HCT116 (cell line): ENCODE results near the gene PCDH9. TPM values are rescaled to one million over a fixed set of nuclear protein-coding genes. Genes with fewer than 3 reads are reported as not detected.

Experiments used
- ATAC-seq: fragments of 200-7000 bp; cut with Tn5 transposase; 2 replicates; pipeline ENCODE4 v1.9.1; 2020; ENCODE audit warnings: mild to moderate bottlenecking, moderate library complexity
- BruUV-seq: library from RNA; stranded (reverse); fragments of 400-500 nt; replicated peaks from 2 replicates; lab custom pipeline; 2021; lab: Mats Ljungman, UMichigan
- CTCF ChIA-PET: fragments of 300-600 bp; sonication (Branson Sonifier 250); formaldehyde crosslinking; loops from one replicate; lab custom pipeline; 2021; ENCODE audit warnings: antibody characterized with exemption; lab: Charles Lee
- POLR2A ChIA-PET: fragments of 300-600, 350-600 bp; sonication (Branson Sonifier 250); formaldehyde crosslinking; loops from one replicate; lab custom pipeline; 2021; ENCODE audit warnings: antibody characterized with exemption; lab: Charles Lee
- RAD21 ChIA-PET, 2 experiments: fragments of 300-600 bp; sonication (Branson Sonifier 250); formaldehyde crosslinking; loops; one replicate each; lab custom pipeline; 2023; ENCODE audit warnings: low total read pairs in 2 of 2; ENCODE audit not compliant: uncharacterized antibody in 2 of 2, unreplicated experiment in 2 of 2, low non-redundant PET in 1 of 2; lab: Charles Lee
- DNase-seq: peaks from one replicate; pipeline ENCODE4 v3.0.0-alpha.2; 2010; ENCODE audit warnings: low read depth, low spot score
- H2AFZ ChIP-seq: fragments of 200-600 bp; shearing (Covaris generic), sonication (generic); 2 replicates; pipeline ENCODE4 v1.6.1; 2017; ENCODE audit warnings: low read depth, mixed run types, mixed read lengths, antibody characterized with exemption, low read length; ENCODE audit not compliant: poor library complexity, severe bottlenecking
- H3K27ac ChIP-seq: 2 replicates; pipeline ENCODE4 v1.5.1; 2012; ENCODE audit warnings: low read depth, low read length
- H3K27me3 ChIP-seq: fragments of 200-600 bp; sonication (generic); 2 replicates; pipeline ENCODE4 v1.6.1; 2016; ENCODE audit warnings: mixed run types, low read length, mixed read lengths; ENCODE audit not compliant: insufficient read depth
- H3K36me3 ChIP-seq, 2 experiments: fragments of 200-500 bp in 1 of 2; fragments of 200-600 bp in 1 of 2; sonication (Bioruptor generic) in 1 of 2; sonication (generic) in 1 of 2; 2 replicates each; pipeline versions ENCODE4 v1.5.1 to v1.6.1; 2014 to 2016; ENCODE audit warnings: low read length in 2 of 2, inconsistent platforms in 1 of 2, mixed read lengths in 1 of 2, mixed run types in 1 of 2; ENCODE audit not compliant: insufficient read depth in 2 of 2, control insufficient read depth in 1 of 2
- H3K4me1 ChIP-seq, 2 experiments: fragments of 200-600 bp in 1 of 2; sonication (generic) in 1 of 2; 2 replicates each; pipeline versions ENCODE4 v1.5.1 to v1.6.1; 2012 to 2017; ENCODE audit warnings: low read length in 2 of 2, inconsistent platforms in 1 of 2, mild to moderate bottlenecking in 1 of 2, mixed read lengths in 1 of 2, mixed run types in 1 of 2, moderate library complexity in 1 of 2; ENCODE audit not compliant: insufficient read depth in 2 of 2, control insufficient read depth in 1 of 2
- H3K4me2 ChIP-seq: fragments of 200-600 bp; sonication (generic); 2 replicates; pipeline ENCODE4 v1.6.1; 2017; ENCODE audit warnings: mixed run types, low read length, mixed read lengths
- H3K4me3 ChIP-seq, 2 experiments: fragments of 200-600 bp in 1 of 2; sonication (generic) in 1 of 2; replicated peaks in 1 of 2; 2 replicates each; pipeline ENCODE4 v1.5.1; 2011 to 2016; ENCODE audit warnings: low read length in 2 of 2, control low read depth in 1 of 2, low read depth in 1 of 2, mild to moderate bottlenecking in 1 of 2, mixed read lengths in 1 of 2, mixed run types in 1 of 2
- H3K79me2 ChIP-seq: fragments of 200-600 bp; sonication (generic); 2 replicates; pipeline ENCODE4 v1.6.1; 2017; ENCODE audit warnings: mild to moderate bottlenecking, mixed run types, low read length, moderate library complexity, mixed read lengths; ENCODE audit not compliant: insufficient read depth
- H3K9ac ChIP-seq: fragments of 200-600 bp; sonication (generic); 2 replicates; pipeline ENCODE4 v1.6.1; 2016; ENCODE audit warnings: low read length, mixed read lengths
- H3K9me2 ChIP-seq: fragments of 200-600 bp; sonication (generic), shearing (Covaris generic); 2 replicates; pipeline ENCODE4 v1.6.1; 2017; ENCODE audit warnings: mixed run types, mild to moderate bottlenecking, moderate library complexity; ENCODE audit not compliant: insufficient read depth
- H3K9me3 ChIP-seq, 2 experiments: fragments of 200-500 bp in 1 of 2; fragments of 200-600 bp in 1 of 2; sonication (Bioruptor generic) in 1 of 2; sonication (generic) in 1 of 2; 2 replicates each; pipeline ENCODE4 v1.6.1; 2014 to 2017; ENCODE audit warnings: low read length in 2 of 2, mixed read lengths in 2 of 2, inconsistent platforms in 1 of 2, low read depth in 1 of 2, mild to moderate bottlenecking in 1 of 2, mixed run types in 1 of 2, moderate library complexity in 1 of 2; ENCODE audit not compliant: control insufficient read depth in 1 of 2, insufficient read depth in 1 of 2
- H4K20me1 ChIP-seq: fragments of 200-600 bp; sonication (generic), shearing (Covaris generic); 2 replicates; pipeline ENCODE4 v1.6.1; 2017; ENCODE audit warnings: mixed run types, mild to moderate bottlenecking, moderate library complexity; ENCODE audit not compliant: insufficient read depth
- CBX3 ChIP-seq: IDR thresholded peaks from 2 replicates; pipeline ENCODE4 v1.6.1; 2012; ENCODE audit warnings: low read depth
- CEBPB ChIP-seq: IDR thresholded peaks from 2 replicates; pipeline ENCODE4 v1.6.1; 2012; ENCODE audit warnings: low read depth
- ELF1 ChIP-seq: IDR thresholded peaks from 2 replicates; pipeline ENCODE4 v1.6.1; 2012; ENCODE audit warnings: low read depth, borderline replicate concordance
- EZH2 ChIP-seq: fragments of 200-600 bp; sonication (generic); IDR thresholded peaks from 2 replicates; pipeline ENCODE4 v1.6.1; 2017; ENCODE audit warnings: antibody characterized with exemption, mixed run types
- EZH2phosphoT487 ChIP-seq: fragments of 200-600 bp; IDR thresholded peaks from 2 replicates; pipeline ENCODE4 v1.6.1; 2018; ENCODE audit warnings: antibody characterized with exemption, borderline replicate concordance
- FOSL1 ChIP-seq: IDR thresholded peaks from 2 replicates; pipeline ENCODE4 v1.6.1; 2012; ENCODE audit warnings: low read depth
- JUND ChIP-seq: IDR thresholded peaks from 2 replicates; pipeline ENCODE4 v1.6.1; 2012
- POLR2AphosphoS5 ChIP-seq: IDR thresholded peaks from 2 replicates; pipeline ENCODE4 v1.6.1; 2011; ENCODE audit warnings: mild to moderate bottlenecking, low read depth, low read length, moderate library complexity
- SIN3A ChIP-seq: IDR thresholded peaks from 2 replicates; pipeline ENCODE4 v1.6.1; 2012; ENCODE audit warnings: low read depth
- SP1 ChIP-seq: IDR thresholded peaks from 2 replicates; pipeline ENCODE4 v1.6.1; 2012; ENCODE audit warnings: low read depth
- SRF ChIP-seq: IDR thresholded peaks from 2 replicates; pipeline ENCODE4 v1.6.1; 2012; ENCODE audit warnings: low read depth
- YY1 ChIP-seq: IDR thresholded peaks from 2 replicates; pipeline ENCODE4 v1.6.1; 2011; ENCODE audit warnings: low read length, low read depth, moderate library complexity, mild to moderate bottlenecking; ENCODE audit not compliant: insufficient replicate concordance; ENCODE audit errors: extremely low read depth
- intact Hi-C: fragments of 100-400 bp; cut with micrococcal nuclease; formaldehyde crosslinking; loops from 2 replicates; pipeline ENCODE4 v1.10.0; 2022
- total RNA-seq: library from RNA; stranded (reverse); gene quantifications from one replicate; pipeline ENCODE4 v1.2.1, GENCODE V29; 2021; ENCODE audit not compliant: unreplicated experiment
- TF ChIP-seq, protein P1 (sequence below): IDR thresholded peaks from 2 replicates; pipeline ENCODE4 v1.6.1; 2011; ENCODE audit warnings: mild to moderate bottlenecking, low read length, moderate library complexity; ENCODE audit not compliant: insufficient replicate concordance; ENCODE audit errors: extremely low read depth

The PCDH9 gene
- total RNA-seq, 1 experiment from 2014 or later, result 0.02 TPM

DNA sequence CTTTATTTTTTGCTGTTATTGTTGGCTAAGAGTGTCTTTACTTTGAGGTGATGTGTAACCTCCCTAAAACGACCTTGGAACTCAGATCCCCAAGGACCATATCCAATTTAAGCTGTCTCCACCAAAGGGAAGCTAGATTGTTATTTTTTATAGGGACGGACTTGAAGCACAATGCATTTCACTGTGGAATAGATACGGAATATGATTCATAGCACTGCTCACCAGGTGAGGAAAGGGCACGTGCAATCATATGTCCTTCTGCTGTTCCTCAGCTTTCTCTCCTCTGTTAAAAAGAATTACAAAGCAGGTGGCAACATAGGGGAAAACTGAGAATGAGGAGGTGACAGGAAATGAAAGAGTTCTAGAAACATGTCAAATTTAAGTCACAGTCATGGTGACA lies 679.0 kb downstream of the PCDH9 start:
- Histone ChIP-seq H3K36me3 (no peaks in the 10 kb centered on the region), H3K27me3 (no peaks in the 10 kb centered on the region), H3K9ac (no peak overlapping the region), H3K79me2 (no peaks in the 10 kb centered on the region), H3K4me3 (no peak overlapping the region), H3K4me2 (no peak overlapping the region), H3K4me1 (no peaks in the 10 kb centered on the region), H2AFZ (no peak overlapping the region), H3K9me3 (no peaks in the 10 kb centered on the region)
- no TSS peak for BruUV-seq
- DNase-seq (no peak), ATAC-seq (no peak)
- CTCF ChIA-PET, result no interaction called here
- RAD21 ChIA-PET, result no interaction called here
- intact Hi-C loops, result no loop called here
- POLR2A ChIA-PET, result no interaction called here
- TF ChIP-seq, protein P1, sequence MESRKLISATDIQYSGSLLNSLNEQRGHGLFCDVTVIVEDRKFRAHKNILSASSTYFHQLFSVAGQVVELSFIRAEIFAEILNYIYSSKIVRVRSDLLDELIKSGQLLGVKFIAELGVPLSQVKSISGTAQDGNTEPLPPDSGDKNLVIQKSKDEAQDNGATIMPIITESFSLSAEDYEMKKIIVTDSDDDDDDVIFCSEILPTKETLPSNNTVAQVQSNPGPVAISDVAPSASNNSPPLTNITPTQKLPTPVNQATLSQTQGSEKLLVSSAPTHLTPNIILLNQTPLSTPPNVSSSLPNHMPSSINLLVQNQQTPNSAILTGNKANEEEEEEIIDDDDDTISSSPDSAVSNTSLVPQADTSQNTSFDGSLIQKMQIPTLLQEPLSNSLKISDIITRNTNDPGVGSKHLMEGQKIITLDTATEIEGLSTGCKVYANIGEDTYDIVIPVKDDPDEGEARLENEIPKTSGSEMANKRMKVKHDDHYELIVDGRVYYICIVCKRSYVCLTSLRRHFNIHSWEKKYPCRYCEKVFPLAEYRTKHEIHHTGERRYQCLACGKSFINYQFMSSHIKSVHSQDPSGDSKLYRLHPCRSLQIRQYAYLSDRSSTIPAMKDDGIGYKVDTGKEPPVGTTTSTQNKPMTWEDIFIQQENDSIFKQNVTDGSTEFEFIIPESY, result no peak
- TF ChIP-seq, all 23 proteins: peak for 0
- H4K20me1 ChIP-seq, result no peaks in the 10 kb centered on the region
- H3K27ac ChIP-seq, result no peak overlapping the region
- no peaks in the 10 kb centered on the region for H3K9me2 ChIP-seq

DNA sequence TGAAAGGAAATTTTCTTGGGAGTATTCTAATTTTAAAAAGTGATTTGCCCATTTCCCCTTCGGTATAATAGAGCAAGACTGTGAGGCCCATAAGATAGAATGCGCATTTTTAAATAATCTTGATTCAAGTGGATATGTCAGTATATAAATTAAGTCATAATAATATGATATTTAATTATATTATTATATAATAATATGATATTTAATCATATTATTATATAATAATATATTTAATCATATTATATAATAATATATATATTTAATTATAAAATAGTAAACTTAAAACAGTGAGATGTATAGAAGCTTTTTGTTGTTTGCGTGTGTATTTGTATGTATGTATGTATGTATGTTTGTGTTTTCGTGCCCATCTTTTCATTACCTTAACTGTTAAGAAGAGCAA lies 682.5 kb downstream of the PCDH9 start:
- DNase-seq, result no peak
- POLR2A ChIA-PET, result no interaction called here
- no peak for ATAC-seq
- no peak overlapping the region for H3K9ac ChIP-seq
- H3K4me1 ChIP-seq, result no peaks in the 10 kb centered on the region
- no peaks in the 10 kb centered on the region for H3K27me3 ChIP-seq
- no peaks in the 10 kb centered on the region for H3K9me3 ChIP-seq
- TF ChIP-seq FOSL1 (no peak), POLR2AphosphoS5 (no peak), CBX3 (no peak), SRF (no peak), ELF1 (no peak), SIN3A (no peak), EZH2phosphoT487 (no peak), CEBPB (no peak), SP1 (no peak), EZH2 (no peak), JUND (no peak), YY1 (no peak)
- TF ChIP-seq, protein P1, result no peak
- RAD21 ChIA-PET, result no interaction called here
- no peak overlapping the region for H3K27ac ChIP-seq
- no peak overlapping the region for H3K4me2 ChIP-seq
- no peaks in the 10 kb centered on the region for H4K20me1 ChIP-seq
- H3K4me3 ChIP-seq, result no peak overlapping the region
- intact Hi-C loops, result no loop called here
- BruUV-seq, result no TSS peak
- no peaks in the 10 kb centered on the region for H3K9me2 ChIP-seq
- no peaks in the 10 kb centered on the region for H3K79me2 ChIP-seq
- H2AFZ ChIP-seq, result no peak overlapping the region
- H3K36me3 ChIP-seq, result no peaks in the 10 kb centered on the region
- CTCF ChIA-PET, result interaction anchor here (0.6 kb wide), 1 partner anchor 47 kb away, joined by 3 read pairs; no protein-coding TSS in a partner anchor
